Parathyroid adenoma (tissue), 2 donors: ENCODE data around the gene PTRHD1.

Source experiments
- H2AFZ ChIP-seq: fragments of 300-600 bp; sonication (generic); one replicate; pipeline ENCODE4 v1.7.0; 2017; ENCODE audit warnings: antibody characterized with exemption, mild to moderate bottlenecking
- H3K27ac ChIP-seq: fragments of 300-600 bp; sonication (generic); one replicate; pipeline ENCODE4 v1.7.0; 2017
- H3K27me3 ChIP-seq: fragments of 300-600 bp; sonication (generic); one replicate; pipeline ENCODE4 v1.7.0; 2017; ENCODE audit warnings: low read length; ENCODE audit not compliant: control insufficient read depth, insufficient read depth
- H3K36me3 ChIP-seq: fragments of 300-600 bp; sonication (generic); one replicate; pipeline ENCODE4 v1.7.0; 2017; ENCODE audit warnings: low read length; ENCODE audit not compliant: control insufficient read depth, insufficient read depth
- H3K4me1 ChIP-seq: fragments of 300-600 bp; sonication (generic); one replicate; pipeline ENCODE4 v1.7.0; 2017; ENCODE audit warnings: control low read depth
- H3K4me2 ChIP-seq: fragments of 300-600 bp; sonication (generic); one replicate; pipeline ENCODE4 v1.7.0; 2017; ENCODE audit warnings: low read length
- H3K4me3 ChIP-seq: fragments of 300-600 bp; sonication (generic); one replicate; pipeline ENCODE4 v1.7.0; 2017; ENCODE audit warnings: low read depth, low read length
- H3K79me2 ChIP-seq: fragments of 300-600 bp; sonication (generic); one replicate; pipeline ENCODE4 v1.7.0; 2017; ENCODE audit warnings: control low read depth
- H3K9ac ChIP-seq: fragments of 300-600 bp; sonication (generic); one replicate; pipeline ENCODE4 v1.7.0; 2017; ENCODE audit warnings: mild to moderate bottlenecking
- H3K9me3 ChIP-seq: fragments of 300-600 bp; sonication (generic); one replicate; pipeline ENCODE4 v1.7.0; 2017; ENCODE audit warnings: low read length; ENCODE audit not compliant: control insufficient read depth
- CTCF ChIP-seq: fragments of 300-600 bp; sonication (generic); IDR thresholded peaks from one replicate; pipeline ENCODE4 v1.7.0; 2017; ENCODE audit warnings: antibody characterized with exemption, mild to moderate bottlenecking
- donor health status: primary hyperparathyroidism.

The PTRHD1 gene

GRCh38 chr2:24820598-24821432, 27.6 kb upstream of the PTRHD1 start:
- no peaks in the 10 kb centered on the region for H3K4me1 ChIP-seq
- H2AFZ ChIP-seq, result no peak overlapping the region
- no peaks in the 10 kb centered on the region for H3K79me2 ChIP-seq
- no peak for TF ChIP-seq CTCF
- no peak overlapping the region for H3K9ac ChIP-seq
- H3K36me3 ChIP-seq, result no peaks in the 10 kb centered on the region
- no peaks in the 10 kb centered on the region for H3K9me3 ChIP-seq
- H3K4me2 ChIP-seq, result no peak overlapping the region
- no peaks in the 10 kb centered on the region for H3K27me3 ChIP-seq
- no peak overlapping the region for H3K4me3 ChIP-seq
- no peak overlapping the region for H3K27ac ChIP-seq

GRCh38 chr2:24820175-24820513, 27.0 kb upstream of the PTRHD1 start:
- Histone ChIP-seq H3K9ac (no peak overlapping the region), H3K4me2 (no peak overlapping the region), H3K27ac (no peak overlapping the region), H3K79me2 (no peaks in the 10 kb centered on the region), H3K4me1 (no peaks in the 10 kb centered on the region), H3K27me3 (no peaks in the 10 kb centered on the region), H3K9me3 (no peaks in the 10 kb centered on the region), H3K36me3 (no peaks in the 10 kb centered on the region), H3K4me3 (no peak overlapping the region), H2AFZ (no peak overlapping the region)
- TF ChIP-seq CTCF, result no peak

GRCh38 chr2:24819442-24820174, 26.4 kb upstream of the PTRHD1 start:
- Histone ChIP-seq H3K4me2 (no peak overlapping the region), H3K36me3 (no peaks in the 10 kb centered on the region), H3K9me3 (no peaks in the 10 kb centered on the region), H3K27me3 (no peaks in the 10 kb centered on the region), H3K27ac (no peak overlapping the region), H3K4me1 (no peaks in the 10 kb centered on the region), H3K79me2 (no peaks in the 10 kb centered on the region), H3K4me3 (no peak overlapping the region), H3K9ac (no peak overlapping the region), H2AFZ (no peak overlapping the region)
- no peak for TF ChIP-seq CTCF

GRCh38 chr2:24818721-24819167, 25.6 kb upstream of the PTRHD1 start:
- no peaks in the 10 kb centered on the region for H3K36me3 ChIP-seq
- H2AFZ ChIP-seq, result no peak overlapping the region
- H3K27ac ChIP-seq, result no peak overlapping the region
- no peak for TF ChIP-seq CTCF
- H3K9me3 ChIP-seq, result no peaks in the 10 kb centered on the region
- no peaks in the 10 kb centered on the region for H3K4me1 ChIP-seq
- H3K4me2 ChIP-seq, result no peak overlapping the region
- H3K79me2 ChIP-seq, result no peaks in the 10 kb centered on the region
- no peak overlapping the region for H3K4me3 ChIP-seq
- no peaks in the 10 kb centered on the region for H3K27me3 ChIP-seq
- no peak overlapping the region for H3K9ac ChIP-seq
